ENCODE data around the gene ABHD12. TPM values are rescaled to one million over a fixed set of nuclear protein-coding genes. Genes with fewer than 3 reads are reported as not detected.

Gene ABHD12
- total RNA-seq, 2 donors from 2014 or later: 48.2 to 52.7 TPM

- no peak overlapping the region for H3K27ac Mint-ChIP-seq
- H3K27me3 Mint-ChIP-seq (ENCODE audit: insufficient read depth): no peaks in the 10 kb centered on the region
- no peaks in the 10 kb centered on the region for H3K9me3 ChIP-seq (ENCODE audit: control insufficient read depth, low read length)
- DNase-seq: peak; percentile 17
- H3K4me3 ChIP-seq (ENCODE audit: low read length): no peak overlapping the region
- no peak overlapping the region for H3K9ac ChIP-seq (ENCODE audit: extremely low read depth, low read length, poor library complexity, severe bottlenecking)
- peaks cover 9% of the 10 kb centered on the region for H3K4me1 Mint-ChIP-seq
- peaks cover 36% of the 10 kb centered on the region for H3K36me3 Mint-ChIP-seq (ENCODE audit: low read depth)
- H3K4me1 ChIP-seq (ENCODE audit: control insufficient read depth, insufficient read depth, low read length): no peaks in the 10 kb centered on the region
- no peak overlapping the region for H3K4me3 Mint-ChIP-seq
- H3K36me3 ChIP-seq (ENCODE audit: control insufficient read depth, insufficient read depth, low read length): peaks cover 16% of the 10 kb centered on the region
- H3K27ac ChIP-seq (ENCODE audit: low read depth, low read length): no peak overlapping the region
- peaks cover 10% of the 10 kb centered on the region for H3K9me3 Mint-ChIP-seq
- 94% methylated on average over 3 of the region's 3 CpGs; no CpG with 5 or more reads in 1 of the 2 experiments for WGBS, 2 experiments (ENCODE audit: insufficient coverage in 1 of 2, insufficient read length in 1 of 2)
- no peaks in the 10 kb centered on the region for H3K27me3 ChIP-seq (ENCODE audit: control insufficient read depth, insufficient read depth, low read length, poor library complexity, severe bottlenecking)
- TF ChIP-seq CTCF (conservative IDR thresholded peaks at IDR 0.05): no peak
These were observed 65.6 kb downstream of the ABHD12 start for GRCh38 chr20:25325073-25325472.

DNA sequence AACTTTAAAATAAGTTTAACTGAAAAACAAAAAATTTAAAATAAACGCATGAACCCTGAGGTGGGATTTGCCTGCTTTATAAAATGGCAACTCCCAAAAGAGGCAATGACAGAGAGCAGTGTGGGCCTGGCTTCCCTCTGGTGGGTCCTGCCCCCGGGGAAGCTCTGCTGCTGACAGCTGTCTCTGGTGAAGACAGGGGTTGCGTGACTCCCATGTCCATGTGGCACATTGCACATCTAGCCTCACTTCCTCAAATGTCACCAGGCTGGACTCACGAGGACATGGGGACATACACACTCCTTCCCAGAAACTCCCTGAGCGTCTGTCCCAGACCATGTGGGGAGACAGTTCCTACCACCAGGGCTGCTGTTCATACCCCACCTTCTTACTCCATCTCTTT is 66.2 kb downstream of the ABHD12 start:
- no peak overlapping the region for H3K4me3 ChIP-seq (ENCODE audit: low read length)
- Mint-ChIP-seq H3K27me3 (ENCODE audit: insufficient read depth) (no peaks in the 10 kb centered on the region), H3K4me3 (no peak overlapping the region), H3K36me3 (ENCODE audit: low read depth) (peaks cover 29% of the 10 kb centered on the region), H3K9me3 (peaks cover 3% of the 10 kb centered on the region), H3K27ac (no peak overlapping the region), H3K4me1 (peaks cover 9% of the 10 kb centered on the region)
- WGBS, 2 experiments (ENCODE audit: insufficient coverage in 1 of 2, insufficient read length in 1 of 2): 84 to 92% methylated on average over 3 to 5 of the region's 5 CpGs
- H3K27me3 ChIP-seq (ENCODE audit: control insufficient read depth, insufficient read depth, low read length, poor library complexity, severe bottlenecking): no peaks in the 10 kb centered on the region
- TF ChIP-seq CTCF (conservative IDR thresholded peaks at IDR 0.05): no peak
- H3K9ac ChIP-seq (ENCODE audit: extremely low read depth, low read length, poor library complexity, severe bottlenecking): no peak overlapping the region
- peak; percentile 38 for DNase-seq
- no peak overlapping the region for H3K27ac ChIP-seq (ENCODE audit: low read depth, low read length)
- H3K9me3 ChIP-seq (ENCODE audit: control insufficient read depth, low read length): no peaks in the 10 kb centered on the region
- H3K4me1 ChIP-seq (ENCODE audit: control insufficient read depth, insufficient read depth, low read length): no peaks in the 10 kb centered on the region
- H3K36me3 ChIP-seq (ENCODE audit: control insufficient read depth, insufficient read depth, low read length): peaks cover 16% of the 10 kb centered on the region

GRCh38 chr20:25323496-25324246 is 67.0 kb downstream of the ABHD12 start:
- DNase-seq: peak; percentile 40
- H3K27ac ChIP-seq (ENCODE audit: low read depth, low read length): no peak overlapping the region
- no peaks in the 10 kb centered on the region for H3K4me1 ChIP-seq (ENCODE audit: control insufficient read depth, insufficient read depth, low read length)
- Mint-ChIP-seq H3K36me3 (ENCODE audit: low read depth) (peaks cover 24% of the 10 kb centered on the region), H3K4me3 (no peak overlapping the region), H3K4me1 (peaks cover 9% of the 10 kb centered on the region), H3K27ac (peak overlapping the region; percentile 41), H3K27me3 (ENCODE audit: insufficient read depth) (no peaks in the 10 kb centered on the region), H3K9me3 (no peaks in the 10 kb centered on the region)
- no peak overlapping the region for H3K9ac ChIP-seq (ENCODE audit: extremely low read depth, low read length, poor library complexity, severe bottlenecking)
- H3K36me3 ChIP-seq (ENCODE audit: control insufficient read depth, insufficient read depth, low read length): peaks cover 16% of the 10 kb centered on the region
- no peaks in the 10 kb centered on the region for H3K9me3 ChIP-seq (ENCODE audit: control insufficient read depth, low read length)
- H3K27me3 ChIP-seq (ENCODE audit: control insufficient read depth, insufficient read depth, low read length, poor library complexity, severe bottlenecking): no peaks in the 10 kb centered on the region
- H3K4me3 ChIP-seq (ENCODE audit: low read length): no peak overlapping the region
- 91 to 95% methylated on average over 10 to 12 of the region's 12 CpGs for whole genome bisulfite sequencing, 2 experiments (ENCODE audit: insufficient coverage in 1 of 2, insufficient read length in 1 of 2)
- no peak for TF ChIP-seq CTCF (conservative IDR thresholded peaks at IDR 0.05)
